WTC11 (cell line): ENCODE results near the gene TBC1D22A. TPM values are rescaled to one million over a fixed set of nuclear protein-coding genes. Genes with fewer than 3 reads are reported as not detected.
A peak's percentile ranks its signal among the peaks of the same experiment; 100 is the strongest.

ENCODE experiments used
- ATAC-seq: fragments of 200-7000 bp; cut with Tn5 transposase; 2 replicates; pipeline ENCODE4 v1.10.0; 2021; ENCODE audit warnings: mild to moderate bottlenecking, moderate library complexity
- CTCF ChIA-PET: fragments of 300-600 bp; sonication (Branson Sonifier 250); formaldehyde crosslinking; loops from one replicate; lab custom pipeline; 2021; ENCODE audit warnings: antibody characterized with exemption; lab: Charles Lee
- POLR2A ChIA-PET: fragments of 350-600 bp; sonication (Branson Sonifier 250); formaldehyde crosslinking; loops from one replicate; lab custom pipeline; 2021; ENCODE audit warnings: antibody characterized with exemption; lab: Charles Lee
- DNase-seq: peaks from one replicate; pipeline ENCODE4 v3.0.0; 2021; ENCODE audit warnings: low spot score
- H3K27ac Mint-ChIP-seq: 2 replicates; pipeline ENCODE4 v1.8.0; 2021; ENCODE audit warnings: mixed read lengths
- H3K27me3 Mint-ChIP-seq: 2 replicates; pipeline ENCODE4 v1.8.0; 2021; ENCODE audit warnings: low read depth, mild to moderate bottlenecking, moderate library complexity, mixed read lengths
- H3K36me3 Mint-ChIP-seq: 2 replicates; pipeline ENCODE4 v1.8.0; 2021; ENCODE audit warnings: mixed read lengths
- H3K4me1 Mint-ChIP-seq: 2 replicates; pipeline ENCODE4 v1.8.0; 2022; ENCODE audit warnings: mixed read lengths
- H3K4me3 Mint-ChIP-seq: 2 replicates; pipeline ENCODE4 v1.8.0; 2021; ENCODE audit warnings: mild to moderate bottlenecking, moderate library complexity, mixed read lengths
- H3K9me3 Mint-ChIP-seq: 2 replicates; pipeline ENCODE4 v1.8.0; 2021; ENCODE audit warnings: mixed read lengths
- ATF6 ChIP-seq: sonication (generic); formaldehyde crosslinking; IDR thresholded peaks from 2 replicates; pipeline ENCODE4 v1.8.1; 2023; ENCODE audit warnings: mild to moderate bottlenecking, missing genetic modification reagents
- CBFB ChIP-seq: sonication (generic); formaldehyde crosslinking; IDR thresholded peaks from 2 replicates; pipeline ENCODE4 v1.8.1; 2022; ENCODE audit warnings: mild to moderate bottlenecking, low read depth, missing genetic modification reagents
- E2F5 ChIP-seq: sonication (generic); formaldehyde crosslinking; IDR thresholded peaks from 2 replicates; pipeline ENCODE4 v1.8.1; 2022; ENCODE audit warnings: mild to moderate bottlenecking, moderate library complexity, missing genetic modification reagents
- GABPB1 ChIP-seq: sonication (generic); formaldehyde crosslinking; IDR thresholded peaks from 2 replicates; pipeline ENCODE4 v1.8.1; 2023; ENCODE audit warnings: mild to moderate bottlenecking, missing genetic modification reagents
- GRHL2 ChIP-seq: fragments of 250-450 bp; sonication (Bioruptor Pico); IDR thresholded peaks from 2 replicates; pipeline ENCODE4 v1.8.0; 2022; ENCODE audit warnings: mild to moderate bottlenecking, moderate library complexity; ENCODE audit not compliant: insufficient replicate concordance, severe bottlenecking
- GTF2I ChIP-seq: fragments of 250-450 bp; sonication (Bioruptor Pico); conservative IDR thresholded peaks from 2 replicates; pipeline ENCODE4 v1.4.0; 2021; ENCODE audit warnings: mild to moderate bottlenecking
- JAZF1 ChIP-seq: fragments of 250-450 bp; sonication (Bioruptor Pico); IDR thresholded peaks from 2 replicates; pipeline ENCODE4 v1.9.0; 2021; ENCODE audit warnings: moderate library complexity, mild to moderate bottlenecking, inconsistent platforms
- JUN ChIP-seq: sonication (generic); formaldehyde crosslinking; IDR thresholded peaks from 2 replicates; pipeline ENCODE4 v1.8.0; 2023; ENCODE audit warnings: mild to moderate bottlenecking, missing genetic modification reagents
- MXD4 ChIP-seq: fragments of 250-450 bp; sonication (Bioruptor Pico); IDR thresholded peaks from 2 replicates; pipeline ENCODE4 v1.8.0; 2021; ENCODE audit warnings: mild to moderate bottlenecking, moderate library complexity, borderline replicate concordance
- RORB ChIP-seq: fragments of 250-450 bp; sonication (Bioruptor Pico); IDR thresholded peaks from 2 replicates; pipeline ENCODE4 v1.9.0; 2021; ENCODE audit warnings: mild to moderate bottlenecking
- ZBTB43 ChIP-seq: sonication (generic); formaldehyde crosslinking; IDR thresholded peaks from 2 replicates; pipeline ENCODE4 v1.8.1; 2023; ENCODE audit warnings: mild to moderate bottlenecking, missing genetic modification reagents
- ZMAT4 ChIP-seq: fragments of 250-450 bp; sonication (Bioruptor Pico); IDR thresholded peaks from 2 replicates; pipeline ENCODE4 v1.9.0; 2021; ENCODE audit warnings: mild to moderate bottlenecking
- ZNF138 ChIP-seq: sonication (generic); formaldehyde crosslinking; conservative IDR thresholded peaks from 2 replicates; pipeline ENCODE4 v1.8.1; 2022; ENCODE audit warnings: mild to moderate bottlenecking, moderate library complexity, missing genetic modification reagents
- ZNF281 ChIP-seq: sonication (generic); formaldehyde crosslinking; IDR thresholded peaks from 2 replicates; pipeline ENCODE4 v1.8.0; 2023; ENCODE audit warnings: mild to moderate bottlenecking, missing genetic modification reagents
- total RNA-seq: library from RNA; stranded (reverse); gene quantifications from 3 replicates; pipeline ENCODE4 v1.2.3, GENCODE V29; 2021
- TF ChIP-seq, protein P1 (sequence below): sonication (generic); formaldehyde crosslinking; IDR thresholded peaks from 2 replicates; pipeline ENCODE4 v1.8.0; 2022; ENCODE audit warnings: missing genetic modification reagents

Gene TBC1D22A
- total RNA-seq, 1 experiment from 2014 or later, result 18.1 TPM

DNA sequence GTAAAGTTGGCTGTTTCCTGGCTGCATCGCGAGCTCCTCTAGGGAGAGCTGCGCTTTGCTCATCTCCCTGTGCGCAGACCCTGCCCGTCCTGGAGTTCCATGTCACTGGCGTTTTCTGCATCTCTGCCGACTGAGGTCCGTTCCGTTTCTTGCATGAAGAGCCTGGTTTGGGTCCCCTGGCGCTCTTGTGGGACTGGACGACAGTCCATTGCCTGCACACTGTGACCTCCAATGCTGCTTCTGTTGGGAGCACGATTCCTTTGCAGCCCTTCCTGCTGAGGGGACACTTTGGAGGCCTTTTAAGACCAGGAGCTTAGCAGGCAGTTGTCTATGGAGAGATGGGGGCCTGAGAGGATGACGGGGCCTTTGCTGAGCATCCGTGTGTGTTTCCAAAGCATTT is 90.3 kb downstream of the TBC1D22A start:
- ChIA-PET CTCF (no interaction called here), POLR2A (no interaction called here)
- peak overlapping the region; percentile 33 for H3K27ac Mint-ChIP-seq
- H3K36me3 Mint-ChIP-seq, result peaks cover 14% of the 10 kb centered on the region
- H3K27me3 Mint-ChIP-seq, result no peaks in the 10 kb centered on the region; the same call in 1 of the 2 replicates
- ATAC-seq (no peak), DNase-seq (no peak)
- TF ChIP-seq JUN (CRISPR knock-in tag), result no peak
- no peak for TF ChIP-seq ZNF281
- TF ChIP-seq ATF6, result no peak
- TF ChIP-seq, protein P1, sequence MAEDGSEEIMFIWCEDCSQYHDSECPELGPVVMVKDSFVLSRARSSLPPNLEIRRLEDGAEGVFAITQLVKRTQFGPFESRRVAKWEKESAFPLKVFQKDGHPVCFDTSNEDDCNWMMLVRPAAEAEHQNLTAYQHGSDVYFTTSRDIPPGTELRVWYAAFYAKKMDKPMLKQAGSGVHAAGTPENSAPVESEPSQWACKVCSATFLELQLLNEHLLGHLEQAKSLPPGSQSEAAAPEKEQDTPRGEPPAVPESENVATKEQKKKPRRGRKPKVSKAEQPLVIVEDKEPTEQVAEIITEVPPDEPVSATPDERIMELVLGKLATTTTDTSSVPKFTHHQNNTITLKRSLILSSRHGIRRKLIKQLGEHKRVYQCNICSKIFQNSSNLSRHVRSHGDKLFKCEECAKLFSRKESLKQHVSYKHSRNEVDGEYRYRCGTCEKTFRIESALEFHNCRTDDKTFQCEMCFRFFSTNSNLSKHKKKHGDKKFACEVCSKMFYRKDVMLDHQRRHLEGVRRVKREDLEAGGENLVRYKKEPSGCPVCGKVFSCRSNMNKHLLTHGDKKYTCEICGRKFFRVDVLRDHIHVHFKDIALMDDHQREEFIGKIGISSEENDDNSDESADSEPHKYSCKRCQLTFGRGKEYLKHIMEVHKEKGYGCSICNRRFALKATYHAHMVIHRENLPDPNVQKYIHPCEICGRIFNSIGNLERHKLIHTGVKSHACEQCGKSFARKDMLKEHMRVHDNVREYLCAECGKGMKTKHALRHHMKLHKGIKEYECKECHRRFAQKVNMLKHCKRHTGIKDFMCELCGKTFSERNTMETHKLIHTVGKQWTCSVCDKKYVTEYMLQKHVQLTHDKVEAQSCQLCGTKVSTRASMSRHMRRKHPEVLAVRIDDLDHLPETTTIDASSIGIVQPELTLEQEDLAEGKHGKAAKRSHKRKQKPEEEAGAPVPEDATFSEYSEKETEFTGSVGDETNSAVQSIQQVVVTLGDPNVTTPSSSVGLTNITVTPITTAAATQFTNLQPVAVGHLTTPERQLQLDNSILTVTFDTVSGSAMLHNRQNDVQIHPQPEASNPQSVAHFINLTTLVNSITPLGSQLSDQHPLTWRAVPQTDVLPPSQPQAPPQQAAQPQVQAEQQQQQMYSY, result no peak
- no peak for TF ChIP-seq CBFB (CRISPR knock-in tag)
- TF ChIP-seq ZNF138 (CRISPR knock-in tag), result no peak
- TF ChIP-seq JAZF1 (CRISPR knock-in tag), result no peak
- H3K4me1 Mint-ChIP-seq, result peaks cover 28% of the 10 kb centered on the region
- no peak overlapping the region for H3K4me3 Mint-ChIP-seq
- no peaks in the 10 kb centered on the region for H3K9me3 Mint-ChIP-seq

DNA sequence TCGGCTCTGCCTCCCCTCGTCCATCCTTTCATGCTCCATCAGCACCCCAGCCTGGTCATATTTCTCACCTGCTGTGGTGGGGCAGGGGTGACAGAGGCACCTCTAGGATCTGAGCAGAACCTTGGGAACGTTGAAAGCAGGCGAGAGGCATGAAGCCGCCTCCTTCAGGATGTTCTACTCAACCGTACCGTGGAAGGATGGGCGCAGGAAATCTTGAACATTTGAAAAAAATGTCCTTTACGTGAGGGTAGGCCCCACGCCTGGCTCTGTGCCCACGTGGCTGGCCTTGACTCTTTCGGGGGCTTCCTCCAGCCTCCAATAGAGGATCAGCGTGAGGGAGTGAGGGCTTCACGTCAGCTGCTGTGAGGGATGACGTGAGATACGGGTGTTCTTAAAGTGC is 90.7 kb downstream of the TBC1D22A start:
- 0 out of 2 replicates have a peak, but pooled peaks cover under 1% of the 10 kb centered on the region for H3K9me3 Mint-ChIP-seq
- DNase-seq (no peak), ATAC-seq (no peak)
- ChIA-PET POLR2A (no interaction called here), CTCF (no interaction called here)
- H3K36me3 Mint-ChIP-seq, result peaks cover 14% of the 10 kb centered on the region
- no peak overlapping the region for H3K4me3 Mint-ChIP-seq
- no peak for TF ChIP-seq GABPB1
- H3K27me3 Mint-ChIP-seq, result no peaks in the 10 kb centered on the region; the same call in 1 of the 2 replicates
- H3K4me1 Mint-ChIP-seq, result peaks cover 28% of the 10 kb centered on the region
- H3K27ac Mint-ChIP-seq, result peak overlapping the region; percentile 70

- CTCF ChIA-PET, result interaction anchor here (1.0 kb wide), 1 partner anchor 9 kb away, joined by 3 read pairs; no protein-coding TSS in a partner anchor
- POLR2A ChIA-PET, result no interaction called here
- Mint-ChIP-seq H3K36me3 (peaks cover 17% of the 10 kb centered on the region), H3K27me3 (no peaks in the 10 kb centered on the region; the same call in 1 of the 2 replicates), H3K4me3 (no peak overlapping the region), H3K27ac (peak overlapping the region; percentile 81), H3K9me3 (0 out of 2 replicates have a peak, but pooled peaks cover 4% of the 10 kb centered on the region), H3K4me1 (peaks cover 21% of the 10 kb centered on the region)
- no peak for DNase-seq
- TF ChIP-seq ZMAT4 (CRISPR knock-in tag) (no peak), GRHL2 (no peak), ZBTB43 (CRISPR knock-in tag) (no peak), GTF2I (no peak), E2F5 (no peak), MXD4 (CRISPR knock-in tag) (no peak), RORB (CRISPR knock-in tag) (no peak)
- ATAC-seq, result peak; percentile 65
These were observed 91.8 kb downstream of the TBC1D22A start for GRCh38 chr22:46854125-46854870.
